SK-N-SH (cell line): Measurements from ENCODE around the gene HRH1.

Experiments
- CTCF ChIP-seq: fragments of 200-600 bp; sonication (generic); IDR thresholded peaks from 2 replicates; pipeline ENCODE4 v1.6.1; 2017; ENCODE audit warnings: antibody characterized with exemption, mild to moderate bottlenecking, moderate library complexity
- EP300 ChIP-seq, 2 experiments: IDR thresholded peaks; 2 replicates each; pipeline versions ENCODE4 v1.4.0 to v1.6.1; 2012; ENCODE audit warnings: borderline replicate concordance in 1 of 2, low read depth in 1 of 2, low read length in 1 of 2
- JUND ChIP-seq: IDR thresholded peaks from 2 replicates; pipeline ENCODE4 v1.4.0; 2012
- RAD21 ChIP-seq: IDR thresholded peaks from 2 replicates; pipeline ENCODE4 v1.6.1; 2012; ENCODE audit warnings: mild to moderate bottlenecking, low read length
- RCOR1 ChIP-seq: fragments of 150-350 bp; IDR thresholded peaks from 2 replicates; pipeline ENCODE4 v1.6.1; 2017; ENCODE audit warnings: antibody characterized with exemption, low read length
- RFX5 ChIP-seq: IDR thresholded peaks from 2 replicates; pipeline ENCODE4 v1.6.1; 2012; ENCODE audit warnings: mild to moderate bottlenecking, improper control_type of control experiment, low read length
- TAF1 ChIP-seq: IDR thresholded peaks from 2 replicates; pipeline ENCODE4 v1.6.1; 2012; ENCODE audit warnings: low read depth, mild to moderate bottlenecking, low read length, moderate library complexity, borderline replicate concordance
- TEAD4 ChIP-seq: IDR thresholded peaks from 2 replicates; pipeline ENCODE4 v1.4.0; 2012; ENCODE audit warnings: mild to moderate bottlenecking, borderline replicate concordance; ENCODE audit not compliant: insufficient read depth
- USF1 ChIP-seq: IDR thresholded peaks from 2 replicates; pipeline ENCODE4 v1.4.0; 2012; ENCODE audit warnings: low read depth, borderline replicate concordance
- USF2 ChIP-seq: fragments of 150-350 bp; IDR thresholded peaks from 2 replicates; pipeline ENCODE4 v1.6.1; 2017; ENCODE audit warnings: antibody characterized with exemption, low read length, low read depth, borderline replicate concordance

- no peak for TF ChIP-seq TEAD4
- TF ChIP-seq RAD21 = no peak
- no peak for TF ChIP-seq JUND
- no peak for TF ChIP-seq CTCF
- TF ChIP-seq RCOR1 = no peak
- no peak for TF ChIP-seq EP300 (IDR thresholded peaks at IDR 0.05; ENCODE audit: borderline replicate concordance in 1 of 2, low read depth in 1 of 2, low read length in 1 of 2)
- no peak for TF ChIP-seq USF1
- no peak for TF ChIP-seq TAF1
- no peak for TF ChIP-seq RFX5
- TF ChIP-seq USF2 = no peak
Measured at GRCh38 chr3:11304175-11304574, 149.9 kb downstream of the HRH1 start.
